GM23248 (cell line): ENCODE measurements around the gene ARHGEF7. TPM values are rescaled to one million over a fixed set of nuclear protein-coding genes. Genes with fewer than 3 reads are reported as not detected.

Experiments
- DNase-seq: peaks from one replicate; pipeline ENCODE4 v3.0.0-alpha.2; 2015
- H2AFZ ChIP-seq: fragments of 200-600 bp; sonication (generic); 2 replicates; pipeline ENCODE4 v1.6.1; 2016; ENCODE audit warnings: antibody characterized with exemption
- H3F3A ChIP-seq: fragments of 200-600 bp; sonication (generic); 2 replicates; pipeline ENCODE4 v1.6.1; 2016; ENCODE audit warnings: mild to moderate bottlenecking, antibody characterized with exemption, mixed run types; ENCODE audit not compliant: insufficient read depth
- H3K27ac ChIP-seq: fragments of 200-600 bp; sonication (generic); 2 replicates; pipeline ENCODE4 v1.5.1; 2016; ENCODE audit warnings: mild to moderate bottlenecking
- H3K27me3 ChIP-seq: fragments of 200-600 bp; sonication (generic); replicated peaks from 2 replicates; pipeline ENCODE4 v1.6.1; 2016; ENCODE audit warnings: mild to moderate bottlenecking; ENCODE audit not compliant: insufficient read depth
- H3K36me3 ChIP-seq: fragments of 200-600 bp; sonication (generic); 2 replicates; pipeline ENCODE4 v1.6.1; 2016; ENCODE audit warnings: low read depth, mild to moderate bottlenecking
- H3K4me1 ChIP-seq: fragments of 200-600 bp; sonication (generic); 2 replicates; pipeline ENCODE4 v1.6.1; 2016; ENCODE audit warnings: mild to moderate bottlenecking; ENCODE audit not compliant: insufficient read depth
- H3K4me2 ChIP-seq: fragments of 200-600 bp; sonication (generic); one replicate; pipeline ENCODE4 v1.6.1; 2016; ENCODE audit warnings: mild to moderate bottlenecking; ENCODE audit not compliant: unreplicated experiment
- H3K4me3 ChIP-seq: fragments of 200-600 bp; sonication (generic); 2 replicates; pipeline ENCODE4 v1.5.1; 2016; ENCODE audit warnings: mild to moderate bottlenecking
- H3K79me2 ChIP-seq: fragments of 200-600 bp; sonication (generic); 2 replicates; pipeline ENCODE4 v1.6.1; 2016; ENCODE audit warnings: mild to moderate bottlenecking; ENCODE audit not compliant: insufficient read depth
- H3K9ac ChIP-seq: fragments of 200-600 bp; sonication (generic); 2 replicates; pipeline ENCODE4 v1.6.1; 2016; ENCODE audit warnings: mild to moderate bottlenecking
- H3K9me2 ChIP-seq: fragments of 200-600 bp; sonication (generic); 2 replicates; pipeline ENCODE4 v1.6.1; 2016; ENCODE audit warnings: mixed run types, mild to moderate bottlenecking, moderate library complexity; ENCODE audit not compliant: insufficient read depth
- H3K9me3 ChIP-seq: fragments of 200-600 bp; sonication (generic); one replicate; pipeline ENCODE4 v1.6.1; 2017; ENCODE audit warnings: low read depth
- H4K20me1 ChIP-seq: fragments of 200-600 bp; sonication (generic); 2 replicates; pipeline ENCODE4 v1.6.0; 2016; ENCODE audit not compliant: insufficient read depth
- EZH2 ChIP-seq: fragments of 200-600 bp; sonication (generic); IDR thresholded peaks from 2 replicates; pipeline ENCODE4 v1.6.1; 2018; ENCODE audit warnings: antibody characterized with exemption, mild to moderate bottlenecking; ENCODE audit not compliant: insufficient read depth, poor library complexity, severe bottlenecking
- EZH2phosphoT487 ChIP-seq: fragments of 200-600 bp; sonication (generic); IDR thresholded peaks from 2 replicates; pipeline ENCODE4 v1.6.1; 2018; ENCODE audit warnings: antibody characterized with exemption, moderate library complexity, mild to moderate bottlenecking, low read depth; ENCODE audit not compliant: insufficient read depth
- WGBS, 2 experiments: methylation state at CpG; one replicate each; pipeline ENCODE4 v1.1.6; 2015 to 2017; ENCODE audit warnings: low lambda C conversion rate in 2 of 2, low coverage in 1 of 2; ENCODE audit errors: missing lambda C conversion rate in 2 of 2; 5-methylcytosine and 5-hydroxymethylcytosine counted together
- in situ Hi-C: fragments of 300-500 bp; cut with MboI; formaldehyde crosslinking; loops from 2 replicates; pipeline ENCODE4 v1.15.0; 2020
- polyA plus RNA-seq: library from polyadenylated mRNA; unstranded; fragments of >200 nt; fragmentation: Nextera tagmentation; extraction: Ambion mirVana; gene quantifications from 2 replicates; pipeline ENCODE4 v1.2.1, GENCODE V29; 2016
- total RNA-seq: library from RNA; depleted of rRNA; stranded (reverse); fragments of >200 nt; shearing (Covaris generic); gene quantifications from 2 replicates; pipeline ENCODE4 v1.2.3, GENCODE V29; 2014

Gene ARHGEF7
- total and polyA plus RNA-seq, 2 experiments from 2014 or later = 19.0 to 23.0 TPM

- 83 to 86% methylated on average over 9 to 15 of the region's 15 CpGs for WGBS, 2 experiments
These were observed 211.5 kb downstream of the ARHGEF7 start for GRCh38 chr13:111326621-111326965.

GRCh38 chr13:111326981-111327642 is 212.0 kb downstream of the ARHGEF7 start:
- no peaks in the 10 kb centered on the region for H4K20me1 ChIP-seq
- H3K9me2 ChIP-seq = no peaks in the 10 kb centered on the region
- no peak overlapping the region for H3K4me2 ChIP-seq
- no peak overlapping the region for H3K4me3 ChIP-seq
- H3F3A ChIP-seq = no peaks in the 10 kb centered on the region
- H3K27me3 ChIP-seq = no peaks in the 10 kb centered on the region; the same call in 1 of the 2 replicates
- no peaks in the 10 kb centered on the region for H3K4me1 ChIP-seq
- in situ Hi-C loops = no loop called here
- no peak overlapping the region for H3K27ac ChIP-seq
- TF ChIP-seq EZH2 = no peak
- no peak for TF ChIP-seq EZH2phosphoT487
- no peak overlapping the region for H2AFZ ChIP-seq
- H3K9me3 ChIP-seq = no peaks in the 10 kb centered on the region
- WGBS, 2 experiments = 85 to 88% methylated on average over 13 to 16 of the region's 16 CpGs
- H3K79me2 ChIP-seq = no peaks in the 10 kb centered on the region
- no peak overlapping the region for H3K9ac ChIP-seq
- H3K36me3 ChIP-seq = no peaks in the 10 kb centered on the region
- no peak for DNase-seq

More at GRCh38 chr13:111326621-111326965, 211.5 kb downstream of the ARHGEF7 start:
- no peaks in the 10 kb centered on the region for H3K4me1 ChIP-seq
- H3K9me2 ChIP-seq = no peaks in the 10 kb centered on the region
- no peak overlapping the region for H3K27ac ChIP-seq
- H3K79me2 ChIP-seq = no peaks in the 10 kb centered on the region
- no peaks in the 10 kb centered on the region for H3K36me3 ChIP-seq
- no peak overlapping the region for H3K4me2 ChIP-seq
- TF ChIP-seq EZH2 = no peak
- TF ChIP-seq EZH2phosphoT487 = no peak
- in situ Hi-C loops = no loop called here
- no peak overlapping the region for H2AFZ ChIP-seq
- DNase-seq = no peak
- H3K9ac ChIP-seq = no peak overlapping the region
- H3K4me3 ChIP-seq = no peak overlapping the region
- H3K27me3 ChIP-seq = no peaks in the 10 kb centered on the region; the same call in 1 of the 2 replicates
- H3K9me3 ChIP-seq = no peaks in the 10 kb centered on the region
- no peaks in the 10 kb centered on the region for H4K20me1 ChIP-seq
- H3F3A ChIP-seq = no peaks in the 10 kb centered on the region

DNA sequence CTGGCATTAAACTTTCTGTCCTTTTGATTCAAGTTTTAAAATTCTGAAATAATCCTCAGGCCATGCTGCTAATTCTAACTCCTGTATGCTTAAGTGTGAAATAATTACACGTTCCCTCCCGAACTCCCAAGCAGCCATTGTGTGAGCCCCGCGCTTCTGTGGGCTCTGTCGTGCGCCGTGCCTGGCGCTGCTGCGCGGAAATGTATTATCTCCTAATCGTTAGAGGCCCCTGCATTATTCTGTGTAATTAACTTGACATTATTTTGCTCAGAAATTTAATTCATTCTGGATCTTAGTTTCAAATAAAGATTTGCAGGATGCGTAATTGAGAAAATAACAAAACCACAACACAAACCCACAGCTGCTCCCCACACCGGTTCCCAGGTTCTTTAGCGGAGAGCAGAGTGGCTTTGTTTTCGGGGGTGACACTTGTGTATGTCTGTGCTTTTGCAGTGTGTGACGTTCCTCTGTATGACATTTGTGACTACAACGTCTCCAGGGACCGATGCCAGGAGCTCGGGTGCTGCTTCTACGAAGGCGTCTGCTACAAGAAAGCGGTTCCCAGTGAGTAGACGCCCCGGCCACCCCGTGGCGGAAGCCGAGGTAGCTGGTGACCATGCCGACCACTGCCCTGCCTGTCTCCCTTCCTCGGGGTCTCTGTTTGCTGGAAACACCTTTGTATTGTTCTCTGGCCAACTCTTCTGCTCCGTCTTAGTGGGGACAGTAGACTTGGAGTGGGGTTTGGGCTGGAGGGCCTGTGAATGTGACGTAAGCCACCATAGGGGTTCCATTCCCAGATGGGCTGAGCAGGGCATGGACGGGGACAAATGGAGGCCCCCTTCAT is 212.8 kb downstream of the ARHGEF7 start:
- DNase-seq = no peak
- Histone ChIP-seq H3K9ac (no peak overlapping the region), H3K36me3 (no peaks in the 10 kb centered on the region), H3K4me3 (no peak overlapping the region), H3K4me1 (no peaks in the 10 kb centered on the region), H3F3A (no peaks in the 10 kb centered on the region), H3K9me3 (no peaks in the 10 kb centered on the region), H4K20me1 (no peaks in the 10 kb centered on the region), H3K4me2 (no peak overlapping the region), H3K79me2 (no peaks in the 10 kb centered on the region), H2AFZ (no peak overlapping the region), H3K9me2 (no peaks in the 10 kb centered on the region), H3K27ac (no peak overlapping the region), H3K27me3 (no peaks in the 10 kb centered on the region; the same call in 1 of the 2 replicates)
- in situ Hi-C loops = no loop called here
- TF ChIP-seq EZH2phosphoT487 (no peak), EZH2 (no peak)
- 79 to 84% methylated on average over 32 of the region's 32 CpGs for WGBS, 2 experiments

- Histone ChIP-seq H4K20me1 (no peaks in the 10 kb centered on the region), H3K9me2 (no peaks in the 10 kb centered on the region), H3K4me3 (no peak overlapping the region), H2AFZ (no peak overlapping the region), H3K27me3 (no peaks in the 10 kb centered on the region; the same call in 1 of the 2 replicates), H3K4me1 (no peaks in the 10 kb centered on the region), H3K36me3 (no peaks in the 10 kb centered on the region), H3K9ac (no peak overlapping the region), H3K4me2 (no peak overlapping the region), H3K9me3 (no peaks in the 10 kb centered on the region), H3K27ac (no peak overlapping the region), H3K79me2 (no peaks in the 10 kb centered on the region), H3F3A (no peaks in the 10 kb centered on the region)
- in situ Hi-C loops = no loop called here
- TF ChIP-seq EZH2 (no peak), EZH2phosphoT487 (no peak)
- 77 to 82% methylated on average over 30 of the region's 30 CpGs for WGBS, 2 experiments
- DNase-seq = no peak
These were observed 213.7 kb downstream of the ARHGEF7 start for GRCh38 chr13:111328574-111329410.
